DND-41 (cell line): Measurements from ENCODE around the gene GTF3C2.
A peak's percentile ranks its signal among the peaks of the same experiment; 100 is the strongest.

ENCODE experiments used
- CTCF ChIP-seq: IDR thresholded peaks from 2 replicates; pipeline ENCODE4 v1.5.1; 2012; ENCODE audit warnings: borderline replicate concordance, low read length, moderate library complexity, mild to moderate bottlenecking; ENCODE audit not compliant: poor library complexity, severe bottlenecking; ENCODE audit errors: extremely low read depth
- EZH2 ChIP-seq: IDR thresholded peaks from 3 replicates; pipeline ENCODE4 v1.6.1; 2012; ENCODE audit warnings: borderline replicate concordance, low read depth, mild to moderate bottlenecking, moderate library complexity, low read length, inconsistent platforms; ENCODE audit not compliant: severe bottlenecking

GRCh38 chr2:27378096-27378808, 21.7 kb upstream of the GTF3C2 start:
- TF ChIP-seq CTCF (peak; percentile 50), EZH2 (no peak)
